ENCODE measurements around the gene SPDL1.

The SPDL1 gene

DNA sequence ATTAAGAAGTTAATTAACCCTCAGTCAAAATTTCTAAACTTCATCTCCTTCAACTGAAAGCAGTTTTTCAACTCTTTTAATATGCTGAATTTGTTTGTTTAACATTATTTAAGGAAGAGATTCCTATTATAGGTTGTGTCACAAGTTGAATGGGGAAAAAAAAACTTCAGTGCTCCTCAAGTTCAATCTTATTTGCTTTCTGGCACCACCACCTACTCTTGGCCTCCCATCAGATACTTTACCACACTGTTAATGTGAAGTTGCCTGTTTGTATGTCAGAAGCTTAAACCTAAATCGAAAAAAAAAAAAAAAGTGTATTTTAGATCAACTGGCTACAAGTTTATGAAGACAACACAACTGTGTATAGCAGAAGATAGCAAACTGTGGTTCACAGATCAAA is 49.4 kb downstream of the SPDL1 start:
- DNase-seq: no peak

DNA sequence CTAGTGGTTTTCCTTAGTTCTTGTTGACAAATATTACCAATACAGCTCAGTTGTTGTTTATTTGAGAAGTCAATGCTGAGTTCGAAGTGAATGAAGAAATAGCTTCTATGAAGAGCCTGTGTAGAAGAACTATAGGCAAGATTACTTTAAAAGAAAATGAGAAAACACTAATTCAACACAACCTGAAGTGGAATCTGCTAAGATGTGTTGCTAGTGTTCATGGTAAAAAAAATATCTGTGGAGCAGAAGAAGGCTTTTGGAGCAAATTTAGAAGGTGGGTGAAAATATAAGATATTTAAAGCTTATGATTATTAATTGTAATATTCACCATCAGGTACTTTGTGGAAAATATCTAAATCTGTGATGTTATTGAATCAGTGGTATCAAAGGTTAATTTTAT is 51.0 kb downstream of the SPDL1 start:
- DNase-seq: no peak

DNA sequence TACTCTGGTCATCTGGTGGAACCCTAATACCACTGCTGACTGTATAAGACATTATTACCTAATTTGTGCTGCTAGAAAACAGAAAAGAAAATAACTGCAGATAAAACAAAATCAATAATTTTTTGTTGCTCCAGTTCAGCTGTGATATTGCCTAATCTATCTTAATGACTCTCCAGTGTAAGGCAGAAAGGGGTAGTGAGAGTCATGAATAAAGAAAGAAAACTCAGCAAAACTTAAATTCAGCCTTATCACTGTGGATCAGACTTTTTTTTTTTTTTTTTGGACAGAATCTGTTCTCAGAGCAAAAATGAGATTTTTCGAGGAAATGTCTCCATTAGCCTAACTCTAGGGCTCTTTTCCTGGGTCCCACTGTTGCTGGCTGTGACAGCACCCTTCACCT is 52.4 kb downstream of the SPDL1 start:
- no peak for DNase-seq

GRCh38 chr5:169636477-169637084 is 53.0 kb downstream of the SPDL1 start:
- DNase-seq: no peak

DNA sequence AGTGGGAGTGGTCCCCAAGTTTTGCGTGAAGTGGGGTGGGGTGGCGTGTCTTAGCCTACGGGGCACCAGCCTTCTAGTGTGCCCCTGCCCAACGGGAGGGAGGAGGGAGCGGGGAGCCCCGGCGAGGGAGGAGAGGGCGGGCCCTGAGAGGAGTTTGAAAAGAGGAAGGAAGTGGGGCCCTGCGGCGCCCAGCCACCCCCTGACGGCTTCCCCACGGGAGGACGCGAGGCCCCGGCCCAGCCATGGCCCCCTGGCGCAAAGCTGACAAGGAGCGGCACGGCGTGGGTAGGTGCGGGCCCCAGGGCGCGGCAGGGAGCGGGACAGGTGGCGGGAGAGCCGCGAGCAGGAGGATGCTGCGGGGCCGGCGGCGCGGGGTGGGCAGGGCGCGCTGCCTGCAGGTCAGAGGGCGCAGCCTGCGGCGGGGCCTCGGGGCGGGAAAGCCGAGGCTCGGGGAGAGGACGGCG is 53.5 kb downstream of the SPDL1 start, which contains the start of gene DOCK2:
Gene DOCK2, plus strand, starts transcription at position 191 of the 464 bp plus-strand sequence. Its CDS starts 52 bp downstream, at position 243.
- DNase-seq: peak; percentile 95

DNA sequence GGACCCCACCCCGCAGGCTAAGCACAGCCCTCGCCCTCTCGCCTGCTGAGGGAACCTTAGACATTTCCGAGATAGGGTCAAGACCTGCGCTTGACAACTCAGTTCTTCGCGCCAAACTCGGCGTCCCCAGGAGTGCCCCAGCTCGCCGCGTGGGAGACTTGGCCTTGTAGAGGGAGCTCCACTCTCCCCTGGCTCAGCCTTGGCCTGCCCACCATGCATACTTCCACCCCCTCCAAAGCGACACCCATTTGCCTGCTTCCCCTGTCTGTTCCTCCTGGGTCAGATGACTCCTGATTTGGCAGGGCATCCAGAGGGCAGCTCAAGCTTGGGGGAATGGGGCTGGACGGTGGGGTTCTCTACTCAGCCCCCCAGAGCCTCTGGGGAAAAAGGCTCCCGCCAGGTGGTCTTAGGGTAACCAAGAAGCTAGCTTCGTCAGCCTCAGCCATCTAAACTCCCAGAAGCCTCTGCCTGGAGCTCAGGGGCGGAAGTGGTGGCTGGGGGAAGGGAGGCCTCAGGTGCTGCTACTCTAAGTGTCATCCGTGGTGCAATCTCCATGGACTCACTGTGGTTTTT is 54.1 kb downstream of the SPDL1 start:
- DNase-seq: peak; percentile 78

DNA sequence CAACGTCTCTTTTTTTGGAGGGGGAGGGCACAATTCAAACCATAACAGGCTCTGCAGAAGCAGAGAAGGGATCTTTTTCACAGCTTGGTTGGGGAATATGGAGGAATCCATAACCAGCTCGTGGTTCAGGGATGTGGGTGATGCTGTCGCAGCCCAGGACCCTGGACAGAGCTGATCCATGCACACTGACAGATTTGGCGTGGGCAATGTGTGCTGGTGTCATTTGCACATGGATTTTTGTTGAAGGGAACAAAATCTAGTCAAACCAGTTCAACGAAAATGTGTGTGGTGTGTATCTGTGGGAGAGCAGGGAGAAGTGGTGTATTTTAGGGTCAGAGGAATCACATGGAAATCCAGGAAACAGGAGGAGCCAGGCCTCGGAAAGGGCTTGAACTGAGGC is 57.7 kb downstream of the SPDL1 start:
- DNase-seq: no peak

DNA sequence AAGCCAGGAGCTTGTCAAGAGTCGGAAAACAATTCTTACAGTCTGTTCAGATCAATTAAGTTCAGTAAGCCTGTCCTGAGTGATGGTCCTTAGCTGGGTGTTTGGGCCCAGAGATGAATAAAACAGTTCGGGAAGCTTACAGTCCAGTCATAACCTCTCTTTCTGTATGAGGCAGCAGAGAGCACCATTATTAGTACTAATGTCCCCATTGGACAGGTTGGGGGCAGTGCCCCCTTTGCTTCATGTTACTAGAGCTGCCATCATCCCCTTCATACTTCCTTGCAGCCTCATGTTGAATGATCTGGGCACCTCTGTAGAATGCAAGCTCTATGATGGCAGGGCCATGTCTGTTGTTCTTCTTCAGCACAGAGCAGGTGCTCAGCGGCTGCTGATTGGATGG is 63.3 kb downstream of the SPDL1 start:
- no peak for DNase-seq

- DNase-seq: peak; percentile 73
Measured at GRCh38 chr5:169647566-169647965, 64.0 kb downstream of the SPDL1 start.

DNA sequence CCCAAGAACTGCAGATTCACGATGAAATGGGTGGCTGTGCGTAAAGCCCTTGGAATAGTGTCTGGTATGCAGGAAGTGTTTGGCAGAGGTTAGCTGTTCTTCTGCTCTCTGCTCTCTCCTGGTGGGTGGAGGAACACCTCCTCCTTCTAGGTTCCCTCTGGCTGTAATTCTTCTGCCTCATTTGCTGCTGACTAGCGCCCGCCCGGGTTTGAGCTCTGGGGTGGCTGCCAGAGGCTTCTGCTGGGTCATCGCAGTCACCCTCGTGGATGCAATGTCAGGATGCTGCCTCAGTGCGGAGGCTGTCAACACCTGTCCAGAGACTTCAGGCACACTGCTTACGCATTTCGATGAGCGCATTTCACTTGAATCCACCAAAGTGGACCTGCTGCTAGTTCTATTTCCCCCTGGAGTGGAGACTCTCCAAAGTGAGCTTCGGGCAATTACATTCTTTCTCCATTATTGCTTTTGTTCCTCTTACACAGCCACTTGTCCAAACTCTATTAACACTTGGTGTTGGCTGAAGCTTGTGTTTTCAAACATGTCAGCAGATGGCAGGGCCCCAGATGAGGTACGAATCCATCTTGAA is 65.2 kb downstream of the SPDL1 start:
- DNase-seq: peak; percentile 57

GRCh38 chr5:169649486-169649885 is 65.9 kb downstream of the SPDL1 start:
- peak; percentile 51 for DNase-seq

DNA sequence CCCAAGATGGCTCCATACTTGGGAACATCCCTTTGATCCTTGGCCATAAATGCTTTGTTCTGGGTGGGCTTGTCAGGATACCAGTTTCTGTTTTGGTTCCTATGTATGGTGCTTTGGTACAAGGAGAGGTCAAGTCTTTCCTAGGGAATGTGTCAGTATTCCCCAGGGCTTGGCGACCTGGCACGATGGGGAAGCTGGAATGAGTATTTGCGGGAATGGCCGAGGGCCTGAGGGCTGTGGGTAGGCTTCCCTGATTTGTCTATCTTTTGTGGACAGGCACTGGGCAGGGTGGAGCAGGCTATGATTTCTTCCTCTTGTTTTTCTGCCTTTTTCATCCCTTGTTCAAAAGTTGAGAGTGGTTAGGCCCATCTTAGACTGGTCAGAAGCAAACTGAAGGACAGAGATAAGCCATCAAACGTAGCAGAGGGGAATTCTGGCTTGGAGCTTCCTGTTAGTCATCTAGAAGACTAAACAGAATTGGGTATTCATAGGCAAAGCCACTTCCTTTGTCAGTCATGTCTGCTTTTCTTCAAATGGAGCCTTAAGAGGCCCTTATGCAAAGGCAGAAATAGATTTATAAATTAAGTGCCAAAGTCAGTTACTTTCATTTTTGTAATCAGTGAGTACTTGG is 67.2 kb downstream of the SPDL1 start:
- peak; percentile 78 for DNase-seq

- DNase-seq: no peak
Measured at GRCh38 chr5:169651526-169651925, 68.0 kb downstream of the SPDL1 start.

GRCh38 chr5:169652057-169652456 is 68.5 kb downstream of the SPDL1 start:
- DNase-seq: no peak

- DNase-seq: peak; percentile 75
Measured at GRCh38 chr5:169653091-169653490, 69.5 kb downstream of the SPDL1 start.
